Superior temporal gyrus (tissue), 1 donor: ENCODE data around the gene CYB561D1.
A peak's percentile ranks its signal among the peaks of the same experiment; 100 is the strongest.

Experiments
- DNase-seq: peaks from one replicate; pipeline ENCODE4 v3.0.0-alpha.2; 2016; ENCODE audit errors: extremely low spot score

The CYB561D1 gene

DNA sequence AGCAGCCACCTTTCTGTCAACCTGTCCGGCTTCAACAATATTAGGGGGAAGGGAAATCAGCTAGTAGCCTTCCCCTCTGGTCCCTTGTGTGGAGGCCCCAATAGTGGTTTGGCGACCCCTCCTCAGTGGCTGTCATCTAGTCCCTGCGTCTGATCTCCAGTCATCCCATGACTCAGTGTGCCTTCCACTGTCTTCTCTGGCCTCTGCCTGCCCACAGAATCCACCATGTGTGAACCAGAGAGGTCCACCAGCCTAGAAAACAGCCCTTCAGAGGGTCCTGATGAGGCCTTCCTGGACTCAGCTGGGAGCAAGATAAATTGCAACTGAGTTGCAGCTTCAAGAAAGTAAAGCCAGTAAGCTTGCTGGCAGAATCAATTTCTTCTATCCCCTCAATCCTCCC, 14.0 kb upstream of the CYB561D1 start:
- no peak for DNase-seq

GRCh38 chr1:109481646-109482045, 12.2 kb upstream of the CYB561D1 start:
- DNase-seq, result no peak

DNA sequence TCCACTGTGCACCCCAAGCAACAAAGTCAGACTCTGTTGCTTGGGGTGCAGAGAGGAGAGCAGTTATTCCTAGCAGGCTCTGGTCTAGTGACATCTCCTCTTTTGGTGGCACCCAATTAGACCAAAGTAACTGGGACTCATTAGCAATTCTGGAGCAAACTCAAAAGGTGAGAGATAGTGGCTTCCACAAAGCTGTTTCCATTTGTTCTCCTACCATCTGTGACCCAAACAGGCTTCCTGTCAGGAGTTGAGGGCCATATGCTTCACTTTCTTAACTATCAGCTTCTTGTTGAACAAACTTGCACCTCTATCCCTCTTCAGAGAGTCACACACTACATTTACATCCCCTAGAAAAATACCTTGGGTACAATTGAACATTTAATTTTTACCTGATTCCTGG, 11.7 kb upstream of the CYB561D1 start:
- DNase-seq, result no peak

DNA sequence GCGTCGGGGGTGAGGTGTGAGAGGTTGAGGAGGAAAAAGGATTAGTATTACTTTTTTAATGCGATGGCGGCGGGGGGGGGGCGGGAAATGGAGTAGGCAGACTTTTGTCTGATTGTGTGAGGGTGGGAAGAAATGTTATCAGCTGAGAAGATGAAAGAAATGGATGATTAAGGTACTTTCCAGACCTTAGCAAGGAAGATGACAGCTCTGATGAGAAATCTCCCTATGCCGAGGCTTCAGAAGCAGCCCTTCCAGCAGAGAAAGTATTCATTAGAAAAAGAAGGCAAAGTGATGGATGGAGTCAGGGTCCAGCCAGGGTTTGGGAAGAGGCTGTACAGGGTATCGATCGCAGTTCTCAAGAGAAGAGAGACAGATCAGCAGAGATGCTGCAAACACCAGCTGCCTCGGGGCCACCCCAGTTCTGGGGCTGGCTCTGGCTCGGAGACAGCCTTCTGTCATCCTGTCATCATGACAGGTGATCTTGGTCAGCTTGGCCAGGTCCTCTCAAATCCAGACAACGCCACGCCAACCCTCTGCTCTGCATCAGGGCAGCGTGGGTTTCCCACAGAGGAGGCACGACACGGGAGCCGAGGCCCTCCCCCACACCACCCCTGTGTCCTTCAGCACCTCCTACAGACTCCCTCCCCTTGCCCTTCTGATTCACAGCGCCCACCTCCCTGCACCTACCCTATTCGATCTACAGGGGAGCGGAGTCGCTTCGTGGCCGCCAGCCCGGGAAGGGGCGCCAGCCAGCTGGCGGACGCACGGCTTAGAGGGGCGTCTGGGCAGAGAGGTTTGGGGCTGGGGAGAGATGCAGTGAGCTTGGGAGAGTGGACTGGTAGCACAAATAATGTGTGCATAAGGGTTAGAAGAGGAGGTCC, 10.9 kb upstream of the CYB561D1 start:
- peak; percentile 55 for DNase-seq

GRCh38 chr1:109483672-109484518, 10.0 kb upstream of the CYB561D1 start, which contains the start of gene ATXN7L2:
ATXN7L2 (plus strand) TSS chr1:109483905; CDS start chr1:109483954, 49 bp downstream.
- peak; percentile 93 for DNase-seq

DNA sequence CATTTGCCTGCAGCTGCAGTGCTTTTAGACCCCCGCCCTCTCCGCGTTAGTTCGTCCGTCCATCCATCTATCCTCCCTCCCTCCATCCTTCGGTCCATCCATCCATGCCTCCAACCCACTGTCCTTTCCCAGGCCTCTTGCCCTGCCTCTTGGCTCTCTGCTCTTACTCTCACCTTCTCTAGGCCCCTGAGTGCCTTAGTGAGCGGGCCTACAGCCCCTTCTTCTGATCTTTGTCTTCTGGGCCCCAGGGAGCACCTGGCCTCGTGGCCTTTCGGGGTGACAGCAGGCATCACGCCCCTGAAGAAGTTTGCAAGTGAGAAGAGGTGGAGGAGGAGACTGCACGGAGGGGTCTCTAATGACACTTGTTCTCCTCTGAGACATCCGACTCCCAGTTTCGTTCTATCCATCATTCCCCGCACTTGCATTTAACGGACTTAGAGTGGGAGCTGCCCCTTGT, 9.3 kb upstream of the CYB561D1 start:
- DNase-seq, result no peak

- DNase-seq, result no peak
Measured at GRCh38 chr1:109485001-109485400, 8.9 kb upstream of the CYB561D1 start.

DNA sequence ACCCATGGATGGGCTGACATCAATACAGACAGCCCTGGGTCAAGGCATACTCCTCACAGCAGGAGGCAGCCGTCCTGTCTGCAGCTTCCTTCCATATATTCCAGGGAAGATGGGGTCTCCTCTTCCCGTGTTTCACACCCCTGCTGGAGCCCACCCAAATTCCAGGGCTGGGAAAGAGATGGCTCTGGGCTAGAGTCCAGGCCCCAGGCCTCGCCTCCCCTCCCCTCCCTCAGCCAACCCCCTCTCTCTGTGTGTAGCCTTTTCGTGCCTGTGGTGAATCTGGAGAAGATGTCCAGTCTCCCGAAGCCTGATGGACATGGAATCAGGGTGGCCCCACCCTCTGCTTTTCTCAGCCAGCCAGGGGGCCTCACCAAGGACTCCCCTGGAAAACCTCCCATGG, 6.6 kb upstream of the CYB561D1 start:
- DNase-seq, result no peak

DNA sequence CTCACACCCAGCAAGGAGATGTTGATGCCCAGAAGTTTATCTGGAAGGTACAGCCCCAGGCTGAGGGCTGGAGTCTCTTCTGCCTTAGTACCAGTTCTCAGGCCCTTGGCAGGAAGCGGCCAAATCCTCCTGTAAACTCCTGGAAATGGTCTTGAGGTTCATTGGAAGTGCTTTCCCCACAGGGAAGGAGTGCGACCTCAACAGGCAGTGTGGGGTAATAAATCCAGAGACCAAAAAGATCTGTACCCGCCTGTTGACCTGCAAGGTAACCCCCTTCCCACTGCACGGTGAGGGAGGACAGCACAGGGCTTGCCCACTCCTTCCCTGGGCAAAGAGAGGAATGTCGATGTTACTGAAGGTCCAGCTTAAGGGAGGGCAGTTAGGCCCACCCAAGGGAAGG, 5.7 kb upstream of the CYB561D1 start:
- no peak for DNase-seq

- no peak for DNase-seq
Measured at GRCh38 chr1:109488696-109489095, 5.2 kb upstream of the CYB561D1 start.

GRCh38 chr1:109490029-109490933, 3.6 kb upstream of the CYB561D1 start:
- peak; percentile 93 for DNase-seq

GRCh38 chr1:109490934-109491302, 3.0 kb upstream of the CYB561D1 start:
- no peak for DNase-seq

DNA sequence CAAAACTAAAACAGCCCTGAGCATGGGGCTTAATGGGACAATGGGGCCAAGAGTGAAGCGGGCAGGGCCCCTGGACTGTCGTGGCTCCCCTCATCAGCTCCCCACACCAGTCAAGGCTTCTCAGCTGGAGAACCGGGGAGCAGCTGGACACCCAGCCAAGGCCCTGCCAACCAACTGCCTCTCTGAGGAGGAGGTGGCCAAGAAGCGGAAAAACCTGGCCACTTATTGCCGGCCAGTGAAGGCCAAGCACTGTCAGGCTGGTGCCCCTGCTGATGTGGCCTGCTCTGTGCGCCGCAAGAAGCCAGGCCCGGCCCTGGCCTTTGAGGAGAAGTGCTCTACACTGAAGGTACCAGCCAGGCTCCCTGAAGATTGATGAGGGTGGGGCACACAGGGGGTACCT, 2.5 kb upstream of the CYB561D1 start:
- no peak for DNase-seq

DNA sequence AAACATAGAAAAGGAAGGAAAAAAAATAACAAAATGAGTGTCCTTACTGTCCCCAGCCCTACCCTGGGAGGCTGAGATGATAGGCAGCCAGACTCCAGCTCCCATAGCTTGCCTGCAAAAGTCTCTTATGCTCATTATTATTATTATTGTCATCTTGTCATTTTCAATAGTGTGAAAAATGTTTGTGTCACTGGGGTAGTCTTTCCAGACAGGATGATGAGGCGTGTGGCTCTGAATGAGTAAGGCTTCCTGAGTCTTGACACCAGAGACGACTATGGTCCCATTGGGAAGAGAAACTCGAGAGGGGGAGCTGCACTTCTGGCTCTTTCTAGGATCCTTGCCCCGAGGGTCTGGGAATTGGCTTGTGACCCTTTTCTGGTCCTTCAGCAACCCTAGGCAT, 1.1 kb upstream of the CYB561D1 start:
- DNase-seq, result no peak

DNA sequence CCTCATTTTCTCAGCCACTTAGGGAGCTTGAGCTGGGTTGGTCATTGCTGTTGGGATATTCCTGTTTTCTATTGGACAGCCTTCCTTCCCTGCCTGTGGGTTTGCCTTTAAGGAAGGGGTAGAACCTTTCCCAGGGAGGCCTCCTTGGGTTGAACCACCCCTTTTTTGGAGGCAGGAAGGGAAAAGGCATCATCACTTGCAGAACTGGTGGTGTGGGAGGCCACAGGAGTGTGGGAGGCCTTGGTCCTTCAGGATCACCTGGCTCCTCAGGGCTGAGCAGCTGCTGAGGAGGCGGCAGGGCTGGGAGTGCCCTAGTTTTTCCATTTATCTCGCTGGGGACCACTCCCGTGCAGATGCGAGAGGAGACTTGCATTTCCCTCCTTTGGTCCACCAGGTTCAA, 667 bp upstream of the CYB561D1 start:
- DNase-seq, result no peak

- DNase-seq, result no peak
Measured at GRCh38 chr1:109495738-109496137, 1.8 kb downstream of the CYB561D1 start.

DNA sequence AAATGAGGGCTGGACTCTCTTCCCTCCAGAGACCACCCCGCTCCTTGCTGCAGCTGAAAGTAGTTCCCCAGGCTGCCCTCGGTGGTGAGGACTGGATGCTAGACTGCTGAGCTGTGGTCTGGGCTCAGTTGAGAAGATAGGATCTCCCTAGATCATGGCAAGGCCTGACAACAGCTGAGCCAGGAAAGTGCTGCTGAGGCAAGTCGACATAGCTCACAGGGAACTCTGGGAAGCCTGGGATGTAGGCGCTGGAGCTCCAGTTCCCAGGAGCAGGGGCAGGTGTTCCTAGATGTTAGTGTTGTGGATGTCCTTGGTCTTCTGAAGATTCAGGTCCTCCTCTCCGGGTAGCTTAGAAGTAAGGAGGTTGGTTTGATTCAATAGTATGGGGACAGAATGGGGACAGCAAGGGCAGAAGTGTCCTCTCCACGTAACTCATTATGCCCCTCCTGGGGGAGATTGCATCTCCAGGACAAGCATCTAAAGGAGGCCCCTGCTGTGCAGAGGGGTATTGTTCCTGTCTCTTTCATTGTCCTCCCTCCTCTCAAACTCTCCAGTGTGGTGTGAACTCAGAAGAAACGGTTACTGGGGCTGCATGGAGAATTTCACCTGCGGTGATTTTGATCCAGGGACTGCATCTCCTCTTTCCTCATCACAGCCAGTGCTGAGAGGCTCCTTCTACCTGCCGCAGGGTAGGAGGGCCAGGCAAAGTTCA, 3.7 kb downstream of the CYB561D1 start:
- no peak for DNase-seq

GRCh38 chr1:109498161-109498801, 4.4 kb downstream of the CYB561D1 start:
- no peak for DNase-seq

DNA sequence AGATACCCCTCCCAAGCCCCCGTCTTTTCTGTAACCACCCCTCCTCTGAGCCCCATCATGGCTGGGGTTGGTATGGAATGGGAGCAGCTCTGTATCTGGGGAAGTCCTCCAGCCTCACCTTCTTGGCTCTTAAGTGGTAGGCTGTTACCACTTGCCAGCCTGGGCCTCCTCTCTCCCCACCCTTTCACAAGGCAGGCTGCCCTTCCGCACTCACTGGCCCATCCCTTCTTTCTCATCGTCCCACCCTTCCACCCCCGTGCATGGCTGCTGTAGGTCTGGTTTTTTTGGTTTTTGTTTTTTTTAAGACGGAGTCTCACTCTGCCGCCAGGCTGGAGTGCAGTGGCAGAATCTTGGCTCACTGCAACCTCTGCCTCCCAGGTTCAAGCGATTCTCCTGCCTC, 5.2 kb downstream of the CYB561D1 start:
- DNase-seq, result no peak
